H9 (cell line): ENCODE measurements around the gene DPYSL3. TPM values are rescaled to one million over a fixed set of nuclear protein-coding genes. Genes with fewer than 3 reads are reported as not detected.

Experiments
- DNase-seq: peaks from one replicate; pipeline ENCODE4 v3.0.0-alpha.2; 2017
- H2AFZ ChIP-seq: one replicate; pipeline ENCODE4 v1.6.1; 2013; ENCODE audit warnings: mild to moderate bottlenecking, low read length, control low read depth, moderate library complexity
- H2AK5ac ChIP-seq: 2 replicates; pipeline ENCODE4 v1.6.1; 2013; ENCODE audit warnings: low read length, control low read depth, mixed read lengths; ENCODE audit not compliant: insufficient read length
- H2BK120ac ChIP-seq: one replicate; pipeline ENCODE4 v1.6.1; 2013; ENCODE audit warnings: low read depth, mild to moderate bottlenecking, low read length, control low read depth, inconsistent platforms; ENCODE audit not compliant: poor library complexity, severe bottlenecking
- H2BK12ac ChIP-seq: 2 replicates; pipeline ENCODE4 v1.6.1; 2013; ENCODE audit warnings: low read length, control low read depth, mixed read lengths, low read depth; ENCODE audit not compliant: insufficient read length
- H2BK15ac ChIP-seq: 2 replicates; pipeline ENCODE4 v1.6.1; 2013; ENCODE audit warnings: low read depth, low read length, control low read depth
- H2BK20ac ChIP-seq: one replicate; pipeline ENCODE4 v1.6.1; 2013; ENCODE audit warnings: low read depth, mild to moderate bottlenecking, low read length, control low read depth, inconsistent platforms; ENCODE audit not compliant: poor library complexity, severe bottlenecking
- H2BK5ac ChIP-seq: 2 replicates; pipeline ENCODE4 v1.6.1; 2013; ENCODE audit warnings: low read length, control low read depth, mixed read lengths; ENCODE audit not compliant: insufficient read length
- H3K14ac ChIP-seq: 2 replicates; pipeline ENCODE4 v1.6.1; 2013; ENCODE audit warnings: low read length, control low read depth; ENCODE audit not compliant: insufficient read depth
- H3K18ac ChIP-seq: 2 replicates; pipeline ENCODE4 v1.6.1; 2013; ENCODE audit warnings: low read depth, mild to moderate bottlenecking, mixed read lengths, low read length, control low read depth; ENCODE audit not compliant: insufficient read length
- H3K23ac ChIP-seq: 2 replicates; pipeline ENCODE4 v1.6.1; 2013; ENCODE audit warnings: low read length, control low read depth, mixed read lengths, low read depth; ENCODE audit not compliant: insufficient read length
- H3K23me2 ChIP-seq: 2 replicates; pipeline ENCODE4 v1.6.1; 2013; ENCODE audit warnings: low read depth, mild to moderate bottlenecking, mixed read lengths, low read length, control low read depth; ENCODE audit not compliant: insufficient read length, poor library complexity, severe bottlenecking
- H3K27ac ChIP-seq: 2 replicates; pipeline ENCODE4 v1.5.1; 2013; ENCODE audit warnings: low read length, control low read depth, mixed read lengths, low read depth; ENCODE audit not compliant: insufficient read length
- H3K27me3 ChIP-seq: 2 replicates; pipeline ENCODE4 v1.6.1; 2013; ENCODE audit warnings: low read length, control low read depth, inconsistent platforms; ENCODE audit not compliant: insufficient read depth
- H3K4ac ChIP-seq: 2 replicates; pipeline ENCODE4 v1.6.1; 2013; ENCODE audit warnings: low read depth, mild to moderate bottlenecking, control low read depth, inconsistent platforms, low read length, moderate library complexity
- H3K4me1 ChIP-seq: 2 replicates; pipeline ENCODE4 v1.6.1; 2013; ENCODE audit warnings: low read length, control low read depth, inconsistent platforms; ENCODE audit not compliant: insufficient read depth
- H3K4me2 ChIP-seq: 2 replicates; pipeline ENCODE4 v1.6.1; 2013; ENCODE audit warnings: low read length, control low read depth, mixed read lengths; ENCODE audit not compliant: insufficient read length, insufficient read depth
- H3K56ac ChIP-seq: 2 replicates; pipeline ENCODE4 v1.6.1; 2013; ENCODE audit warnings: low read depth, mild to moderate bottlenecking, mixed read lengths, low read length, control low read depth; ENCODE audit not compliant: insufficient read length
- H3K79me1 ChIP-seq: 2 replicates; pipeline ENCODE4 v1.6.1; 2013; ENCODE audit warnings: low read depth, mild to moderate bottlenecking, moderate library complexity, low read length, control low read depth, inconsistent platforms; ENCODE audit not compliant: insufficient read depth, poor library complexity, severe bottlenecking
- H3K79me2 ChIP-seq: 2 replicates; pipeline ENCODE4 v1.6.1; 2013; ENCODE audit warnings: low read length, control low read depth, inconsistent platforms; ENCODE audit not compliant: insufficient read depth
- H3K9ac ChIP-seq: 2 replicates; pipeline ENCODE4 v1.6.1; 2013; ENCODE audit warnings: low read length, control low read depth, mixed read lengths; ENCODE audit not compliant: insufficient read length; ENCODE audit errors: extremely low read depth
- H3K9me3 ChIP-seq: one replicate; pipeline ENCODE4 v1.6.1; 2013; ENCODE audit warnings: low read depth, low read length, inconsistent platforms; ENCODE audit not compliant: control insufficient read depth
- H3T11ph ChIP-seq: one replicate; pipeline ENCODE4 v1.6.1; 2013; ENCODE audit warnings: mild to moderate bottlenecking, low read length, control low read depth, inconsistent platforms
- H4K20me1 ChIP-seq: one replicate; pipeline ENCODE4 v1.6.1; 2013; ENCODE audit not compliant: control insufficient read depth, insufficient read length, insufficient read depth
- H4K5ac ChIP-seq: 2 replicates; pipeline ENCODE4 v1.6.1; 2013; ENCODE audit warnings: low read depth, mild to moderate bottlenecking, mixed read lengths, low read length, control low read depth; ENCODE audit not compliant: insufficient read length
- H4K8ac ChIP-seq: replicated peaks from 2 replicates; pipeline ENCODE4 v1.6.1; 2013; ENCODE audit warnings: low read length, control low read depth, mixed read lengths, low read depth; ENCODE audit not compliant: insufficient read length
- H4K91ac ChIP-seq: 2 replicates; pipeline ENCODE4 v1.6.1; 2013; ENCODE audit warnings: low read depth, mild to moderate bottlenecking, moderate library complexity, mixed read lengths, low read length, control low read depth; ENCODE audit not compliant: insufficient read length
- H3K27ac Mint-ChIP-seq, 3 experiments: 2 replicates in 2 of 3; 3 replicates in 1 of 3; pipeline ENCODE4 v1.8.0; 2020 to 2021; ENCODE audit warnings: mixed read lengths in 3 of 3, mild to moderate bottlenecking in 1 of 3, moderate library complexity in 1 of 3
- H3K27me3 Mint-ChIP-seq: 2 replicates; pipeline ENCODE4 v1.8.0; 2021; ENCODE audit warnings: low read depth, mild to moderate bottlenecking, moderate library complexity, mixed read lengths
- H3K36me3 Mint-ChIP-seq, 3 experiments: 2 replicates in 2 of 3; 3 replicates in 1 of 3; pipeline ENCODE4 v1.8.0; 2020 to 2021; ENCODE audit warnings: low read depth in 3 of 3, mixed read lengths in 3 of 3; ENCODE audit not compliant: insufficient read depth in 1 of 3
- H3K4me1 Mint-ChIP-seq, 2 experiments: 2 replicates each; pipeline ENCODE4 v1.8.0; 2020; ENCODE audit warnings: mixed read lengths in 2 of 2
- H3K4me3 Mint-ChIP-seq, 2 experiments: 2 replicates in 1 of 2; 3 replicates in 1 of 2; pipeline ENCODE4 v1.8.0; 2020 to 2021; ENCODE audit warnings: mild to moderate bottlenecking in 2 of 2, mixed read lengths in 2 of 2, moderate library complexity in 1 of 2
- H3K9me3 Mint-ChIP-seq, 2 experiments: 2 replicates in 1 of 2; 3 replicates in 1 of 2; pipeline ENCODE4 v1.8.0; 2020; ENCODE audit warnings: mild to moderate bottlenecking in 2 of 2, mixed read lengths in 2 of 2, moderate library complexity in 1 of 2
- CTCF ChIP-seq: fragments of 200-600 bp; sonication (generic); conservative IDR thresholded peaks from 3 replicates; pipeline ENCODE4 v1.8.0; 2021; ENCODE audit warnings: antibody characterized with exemption, mild to moderate bottlenecking
- WGBS: extraction: QIAGEN DNeasy Blood & Tissue Kit; methylation state at CpG from one replicate; pipeline ENCODE4 v1.1.7; 2013; ENCODE audit warnings: missing lambda C conversion rate, low lambda C conversion rate, mixed read lengths; ENCODE audit not compliant: insufficient read length; ENCODE audit errors: extremely low coverage; 5-methylcytosine and 5-hydroxymethylcytosine counted together
- total RNA-seq: library from RNA; stranded (reverse); gene quantifications from 2 replicates; pipeline ENCODE4 v1.2.1, GENCODE V29; 2021

Gene DPYSL3
- total RNA-seq, 1 experiment from 2014 or later, result 515 TPM

- Histone ChIP-seq H3K27ac (no peak overlapping the region), H3K79me2 (peaks cover 59% of the 10 kb centered on the region)
Measured at GRCh38 chr5:147442224-147442623, 67.6 kb downstream of the DPYSL3 start.

More at GRCh38 chr5:147442224-147442623, 67.6 kb downstream of the DPYSL3 start:
- Histone ChIP-seq H3K23ac (no peak overlapping the region), H3K27me3 (no peaks in the 10 kb centered on the region), H2BK15ac (no peak overlapping the region), H3K9me3 (no peaks in the 10 kb centered on the region), H3K23me2 (no peaks in the 10 kb centered on the region), H2AFZ (no peak overlapping the region), H4K8ac (no peak overlapping the region), H3K18ac (no peak overlapping the region), H2BK5ac (peak overlapping the region; percentile 35), H4K91ac (no peak overlapping the region), H3K56ac (no peak overlapping the region), H2BK120ac (no peak overlapping the region), H2BK20ac (no peak overlapping the region), H3K4me1 (peaks cover 12% of the 10 kb centered on the region), H2AK5ac (no peak overlapping the region), H3K4ac (no peak overlapping the region), H4K5ac (no peak overlapping the region), H3K4me2 (no peak overlapping the region), H3K79me1 (peaks cover 9% of the 10 kb centered on the region), H4K20me1 (no peaks in the 10 kb centered on the region), H2BK12ac (no peak overlapping the region), H3K9ac (no peak overlapping the region), H3T11ph (no peak overlapping the region), H3K14ac (no peak overlapping the region)
- Mint-ChIP-seq H3K9me3 (no peaks in the 10 kb centered on the region), H3K27ac (peak overlapping the region in 1 of 3 experiments; percentile 76; a peak in 2 of 7 replicates), H3K27me3 (no peaks in the 10 kb centered on the region), H3K4me3 (no peak overlapping the region), H3K4me1 (peaks cover 71 to 73% of the 10 kb centered on the region in 2 experiments), H3K36me3 (peaks cover 31 to 83% (median 81%) of the 10 kb centered on the region in 3 experiments; a peak in 6 of 7 replicates)
- no CpG with 5 or more reads among the region's 6 CpGs for WGBS
- TF ChIP-seq CTCF, result no peak
- no peak for DNase-seq
